Right kidney (tissue), 9 donors: ENCODE measurements around the gene KANK4.

Experiments
- DNase-seq: peaks from one replicate; pipeline ENCODE4 v3.0.0-alpha.2; 2016
- long read RNA-seq, 8 donors: transcript quantifications; one replicate each; lab custom pipeline, GENCODE V29; 2026

KANK4 gene
- long read RNA-seq, donor 1, full-length matches to known transcripts, result 3 of 3 reads
- long read RNA-seq, donor 1, partial matches to known transcripts, result 0 of 3 reads
- long read RNA-seq, donor 1, other reads (novel, unspliced or antisense), result 0 of 3 reads
- long read RNA-seq, donor 2, full-length matches to known transcripts, result 3 of 3 reads
- long read RNA-seq, donor 2, partial matches to known transcripts, result 0 of 3 reads
- long read RNA-seq, donor 2, other reads (novel, unspliced or antisense), result 0 of 3 reads
- long read RNA-seq, donor 3, full-length matches to known transcripts, result 2 of 2 reads
- long read RNA-seq, donor 3, partial matches to known transcripts, result 0 of 2 reads
- long read RNA-seq, donor 3, other reads (novel, unspliced or antisense), result 0 of 2 reads
- long read RNA-seq, donor 4, full-length matches to known transcripts, result 2 of 14 reads
- long read RNA-seq, donor 4, partial matches to known transcripts, result 12 of 14 reads
- long read RNA-seq, donor 4, other reads (novel, unspliced or antisense), result 0 of 14 reads
- long read RNA-seq, donor 5, full-length matches to known transcripts, result 3 of 3 reads
- long read RNA-seq, donor 5, partial matches to known transcripts, result 0 of 3 reads
- long read RNA-seq, donor 5, other reads (novel, unspliced or antisense), result 0 of 3 reads
- long read RNA-seq, donor 6, full-length matches to known transcripts, result 2 of 2 reads
- long read RNA-seq, donor 6, partial matches to known transcripts, result 0 of 2 reads
- long read RNA-seq, donor 6, other reads (novel, unspliced or antisense), result 0 of 2 reads
- long read RNA-seq, donor 7, full-length matches to known transcripts, result 4 of 4 reads
- long read RNA-seq, donor 7, partial matches to known transcripts, result 0 of 4 reads
- long read RNA-seq, donor 7, other reads (novel, unspliced or antisense), result 0 of 4 reads
- long read RNA-seq, donor 8, full-length matches to known transcripts, result 2 of 2 reads
- long read RNA-seq, donor 8, partial matches to known transcripts, result 0 of 2 reads
- long read RNA-seq, donor 8, other reads (novel, unspliced or antisense), result 0 of 2 reads

GRCh38 chr1:62318756-62319544 lies at the start of gene KANK4:
KANK4 (minus strand) TSS chr1:62319434; CDS start chr1:62281564, 37,870 bp downstream.
- DNase-seq, result peak; percentile 72

GRCh38 chr1:62368989-62369388 lies 49.8 kb upstream of the KANK4 start:
- DNase-seq, result no peak

DNA sequence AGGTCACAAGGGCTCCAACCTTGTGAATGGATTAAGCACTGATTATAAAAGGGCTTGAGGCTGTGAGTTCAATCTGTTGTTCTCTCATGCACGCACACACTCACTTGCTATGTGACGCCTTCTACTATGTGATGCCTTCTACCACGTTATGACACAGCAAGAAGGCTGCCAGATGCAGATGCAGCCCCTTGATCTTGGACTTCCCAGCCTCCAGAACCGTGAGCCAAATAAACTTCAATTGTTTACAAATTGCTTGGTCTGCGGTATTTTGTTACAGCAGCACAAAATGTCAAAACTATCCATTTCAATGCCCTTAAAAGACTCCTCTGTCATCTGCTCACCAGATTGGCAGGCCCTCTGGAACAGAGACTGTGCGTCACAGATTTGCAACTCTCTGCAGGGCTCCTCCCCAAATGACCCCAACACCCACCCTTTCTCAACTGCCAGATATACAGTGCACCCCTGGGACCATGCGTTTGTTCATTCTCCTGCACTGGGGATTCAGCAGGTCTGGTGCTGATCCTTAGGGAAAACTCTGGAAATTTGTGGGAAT lies 47.8 kb upstream of the KANK4 start:
- DNase-seq, result no peak

DNA sequence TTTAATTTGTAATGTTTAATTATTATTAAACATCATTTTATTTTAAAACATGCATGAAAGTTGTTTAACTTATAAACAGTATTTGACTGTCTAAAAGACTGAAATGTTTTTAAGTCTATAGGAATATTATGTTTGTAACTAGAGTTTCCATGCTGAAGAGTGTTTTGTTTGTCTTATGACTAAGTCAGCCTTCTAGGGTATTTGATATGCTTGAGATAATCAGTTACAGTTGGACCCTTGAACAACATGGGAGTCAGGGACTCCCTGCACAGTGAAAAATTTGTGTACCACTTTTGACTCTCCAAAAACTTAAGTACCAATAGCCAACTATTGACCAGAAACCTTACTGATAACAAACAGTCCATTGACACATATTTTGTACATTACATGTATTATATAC lies 45.5 kb upstream of the KANK4 start:
- no peak for DNase-seq

- no peak for DNase-seq
Observed at GRCh38 chr1:62362926-62363325, 43.7 kb upstream of the KANK4 start.

- DNase-seq, result no peak
Observed at GRCh38 chr1:62362061-62362917, 43.1 kb upstream of the KANK4 start.

GRCh38 chr1:62361431-62361830 lies 42.2 kb upstream of the KANK4 start:
- DNase-seq, result no peak

DNA sequence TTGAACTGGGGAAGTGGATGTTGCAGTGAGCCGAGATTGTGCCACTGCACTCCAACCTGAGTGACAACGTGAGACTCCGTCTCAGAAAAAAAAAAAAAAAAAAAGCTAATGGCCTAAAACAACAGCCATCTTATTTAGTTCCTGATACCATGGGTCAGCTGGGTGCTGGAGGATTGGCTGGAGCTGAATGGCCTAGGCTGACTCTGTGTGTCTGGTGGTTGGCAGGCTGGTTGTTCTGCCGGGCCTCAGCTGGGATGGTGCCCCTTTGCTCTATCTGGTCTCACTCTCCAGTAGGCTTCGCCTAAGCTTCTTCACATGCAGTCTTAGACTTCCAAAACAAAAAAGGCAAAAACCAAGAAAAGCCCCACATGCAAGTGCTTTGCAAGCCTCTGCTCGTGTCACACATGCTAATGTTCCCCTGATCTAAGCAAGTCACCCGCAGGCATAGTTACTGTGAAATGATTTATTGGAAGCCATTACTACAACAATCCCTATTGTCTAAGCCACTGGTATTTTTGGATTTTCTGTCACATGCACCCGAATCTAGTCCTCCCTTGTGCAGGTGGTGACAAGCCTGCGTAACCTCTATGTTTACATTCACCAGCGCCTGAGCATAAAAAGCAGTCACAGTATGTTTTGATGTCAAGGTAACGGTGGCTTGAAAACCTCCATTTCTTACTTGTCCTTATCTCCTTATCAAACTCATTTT lies 39.6 kb upstream of the KANK4 start:
- DNase-seq, result peak; percentile 30

GRCh38 chr1:62357916-62358315 lies 38.7 kb upstream of the KANK4 start:
- DNase-seq, result no peak

DNA sequence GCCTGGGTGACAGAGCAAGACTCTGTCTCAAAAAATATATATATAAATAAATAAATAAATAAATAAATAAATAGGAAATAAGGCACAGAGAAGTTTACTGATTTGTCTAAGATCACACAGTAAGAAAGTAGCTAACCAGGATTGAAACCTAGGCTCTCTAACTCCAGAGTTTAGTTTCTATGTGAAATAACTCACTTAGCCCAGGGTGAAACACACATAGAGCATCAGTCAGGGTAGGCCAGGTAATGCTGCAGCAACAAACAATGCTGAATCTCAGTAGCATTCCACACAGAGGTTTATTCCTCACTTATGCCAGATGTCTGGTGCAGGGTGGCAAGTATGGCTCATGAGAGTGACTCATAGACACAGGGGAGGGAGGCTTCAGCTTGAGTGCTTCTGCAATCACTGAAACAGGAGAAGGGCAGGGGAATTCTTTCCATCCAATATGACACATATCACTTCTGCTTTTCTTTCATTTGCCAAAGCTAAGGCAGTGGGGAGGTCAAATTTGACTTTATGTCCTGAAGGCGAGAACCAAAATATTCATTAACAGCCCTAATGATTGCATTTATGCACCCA lies 37.1 kb upstream of the KANK4 start:
- no peak for DNase-seq

DNA sequence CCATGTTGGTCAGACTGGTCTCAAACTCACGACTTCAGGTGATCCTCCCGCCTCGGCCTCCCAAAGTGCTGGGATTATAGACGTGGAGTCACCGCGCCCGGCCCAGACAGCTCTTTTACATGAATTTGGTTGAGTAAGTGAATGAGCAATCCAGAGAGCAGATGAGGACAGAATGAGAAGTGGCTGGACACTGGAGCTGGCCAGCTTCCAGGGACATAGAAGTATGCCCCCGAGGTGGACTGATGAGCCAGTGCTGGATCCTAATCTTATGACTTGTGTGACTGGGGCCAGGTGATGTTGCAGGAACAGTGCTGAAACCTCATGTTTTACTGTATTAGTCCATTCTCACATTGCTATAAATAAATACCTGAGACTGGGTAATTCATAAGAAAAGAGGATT lies 35.9 kb upstream of the KANK4 start:
- no peak for DNase-seq

DNA sequence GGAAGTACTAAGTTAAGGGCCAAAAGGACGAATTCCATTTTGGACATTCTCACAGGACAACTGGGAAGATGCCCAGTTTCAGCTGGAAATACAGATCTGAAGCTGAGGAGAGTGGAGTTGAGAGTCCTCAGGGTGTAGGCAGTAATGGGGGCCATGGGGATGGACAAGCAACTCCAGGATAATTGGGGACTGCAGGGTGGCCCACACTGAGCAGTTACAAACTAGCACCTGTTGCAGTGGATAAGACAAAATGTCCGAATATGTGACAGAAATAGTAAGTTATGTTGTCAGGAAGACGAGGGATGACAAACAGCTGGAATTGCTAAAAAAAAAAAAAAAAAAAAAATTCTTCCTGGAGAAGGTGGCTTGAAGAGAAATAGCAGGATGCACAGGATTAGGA lies 34.6 kb upstream of the KANK4 start:
- no peak for DNase-seq

DNA sequence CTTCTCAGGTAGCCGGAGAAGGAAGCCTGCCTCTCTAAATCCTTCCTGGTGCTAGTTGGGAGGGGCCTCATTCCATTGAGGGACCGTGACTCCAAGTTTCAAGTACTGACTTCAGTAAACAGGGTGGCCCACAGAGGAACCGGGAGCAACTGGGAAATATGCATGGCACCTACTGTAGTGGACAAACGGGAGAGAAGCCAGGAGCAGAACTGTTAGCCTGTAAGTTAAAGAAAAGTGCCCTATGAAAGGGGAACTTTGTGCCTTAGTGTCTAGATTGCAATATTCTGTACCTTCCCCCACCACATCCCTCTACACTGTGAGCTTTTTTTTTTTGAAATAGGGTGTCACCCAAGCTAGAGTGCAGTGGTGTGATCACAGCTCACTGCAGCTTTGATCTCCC lies 33.2 kb upstream of the KANK4 start:
- no peak for DNase-seq

- DNase-seq, result no peak
Observed at GRCh38 chr1:62349470-62350233, 30.4 kb upstream of the KANK4 start.

DNA sequence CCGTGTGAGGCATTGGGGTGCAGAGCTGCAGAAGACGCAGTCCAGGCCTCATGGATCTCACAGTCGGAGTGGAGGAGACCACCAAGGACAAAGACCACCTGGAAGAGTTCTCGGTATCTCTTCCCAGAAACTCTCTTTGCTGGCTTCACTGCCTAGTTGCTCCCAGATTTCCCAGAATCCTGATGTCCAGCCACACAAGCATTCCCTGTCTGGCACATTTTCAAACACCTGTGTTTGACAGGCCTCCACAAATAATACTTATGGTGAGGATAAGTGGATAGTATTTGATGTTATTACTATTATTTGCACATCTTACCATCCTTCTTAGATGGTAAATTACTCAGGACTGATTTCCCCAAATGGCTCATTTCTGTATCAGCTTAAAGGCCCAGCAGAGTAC lies 27.7 kb upstream of the KANK4 start:
- no peak for DNase-seq

GRCh38 chr1:62343911-62344310 lies 24.7 kb upstream of the KANK4 start:
- DNase-seq, result no peak

GRCh38 chr1:62342270-62342669 lies 23.0 kb upstream of the KANK4 start:
- DNase-seq, result no peak

- no peak for DNase-seq
Observed at GRCh38 chr1:62341615-62342014, 22.4 kb upstream of the KANK4 start.

GRCh38 chr1:62341089-62341488 lies 21.9 kb upstream of the KANK4 start:
- DNase-seq, result no peak
